ENCODE data around the gene TECPR2. TPM values are rescaled to one million over a fixed set of nuclear protein-coding genes. Genes with fewer than 3 reads are reported as not detected.

Gene TECPR2
- total and polyA plus RNA-seq, 2 of the 13 experiments (the other 11 are each of a cell fraction or from before 2014, with no cell fraction given) = 3.5 to 5.7 TPM

DNA sequence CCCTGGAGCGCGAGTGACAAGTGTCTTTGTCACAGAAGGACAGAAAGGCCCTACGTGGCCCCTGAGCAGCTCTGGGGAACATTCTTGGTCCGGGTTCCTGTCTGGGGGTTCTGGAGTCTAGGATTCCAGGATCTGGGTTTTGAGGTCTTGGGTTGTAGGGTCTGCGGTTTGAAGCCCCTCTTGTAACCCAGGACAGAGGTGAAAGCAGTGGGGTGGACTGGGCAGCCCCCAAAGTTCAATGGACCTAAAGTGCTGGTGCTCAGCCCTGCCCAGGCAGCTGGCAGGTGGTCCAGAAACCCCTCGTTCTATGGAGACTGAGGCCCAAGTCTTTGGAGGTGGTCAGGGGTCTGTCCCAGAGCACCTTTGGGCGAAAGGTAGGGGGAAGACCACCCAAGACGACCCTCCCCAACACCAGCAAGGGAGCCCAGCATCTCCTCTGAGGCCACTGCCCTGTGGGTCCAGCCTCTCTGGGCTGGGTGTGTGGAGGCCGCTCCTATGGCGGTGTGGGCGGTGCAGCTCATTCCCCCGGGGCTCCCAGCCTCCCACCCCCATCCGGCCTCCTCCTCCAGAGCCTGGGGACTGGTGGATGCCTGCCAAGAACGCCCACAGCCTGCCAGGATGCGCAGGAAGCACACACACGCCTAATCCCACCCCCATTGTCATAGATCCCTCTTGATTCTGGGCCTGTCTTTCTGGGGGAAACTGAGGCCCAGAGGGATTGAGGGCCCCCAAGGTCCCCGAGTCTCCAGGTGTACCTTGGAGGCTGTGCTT lies 177.0 kb downstream of the TECPR2 start (continued):
- TF ChIP-seq, protein P1, sequence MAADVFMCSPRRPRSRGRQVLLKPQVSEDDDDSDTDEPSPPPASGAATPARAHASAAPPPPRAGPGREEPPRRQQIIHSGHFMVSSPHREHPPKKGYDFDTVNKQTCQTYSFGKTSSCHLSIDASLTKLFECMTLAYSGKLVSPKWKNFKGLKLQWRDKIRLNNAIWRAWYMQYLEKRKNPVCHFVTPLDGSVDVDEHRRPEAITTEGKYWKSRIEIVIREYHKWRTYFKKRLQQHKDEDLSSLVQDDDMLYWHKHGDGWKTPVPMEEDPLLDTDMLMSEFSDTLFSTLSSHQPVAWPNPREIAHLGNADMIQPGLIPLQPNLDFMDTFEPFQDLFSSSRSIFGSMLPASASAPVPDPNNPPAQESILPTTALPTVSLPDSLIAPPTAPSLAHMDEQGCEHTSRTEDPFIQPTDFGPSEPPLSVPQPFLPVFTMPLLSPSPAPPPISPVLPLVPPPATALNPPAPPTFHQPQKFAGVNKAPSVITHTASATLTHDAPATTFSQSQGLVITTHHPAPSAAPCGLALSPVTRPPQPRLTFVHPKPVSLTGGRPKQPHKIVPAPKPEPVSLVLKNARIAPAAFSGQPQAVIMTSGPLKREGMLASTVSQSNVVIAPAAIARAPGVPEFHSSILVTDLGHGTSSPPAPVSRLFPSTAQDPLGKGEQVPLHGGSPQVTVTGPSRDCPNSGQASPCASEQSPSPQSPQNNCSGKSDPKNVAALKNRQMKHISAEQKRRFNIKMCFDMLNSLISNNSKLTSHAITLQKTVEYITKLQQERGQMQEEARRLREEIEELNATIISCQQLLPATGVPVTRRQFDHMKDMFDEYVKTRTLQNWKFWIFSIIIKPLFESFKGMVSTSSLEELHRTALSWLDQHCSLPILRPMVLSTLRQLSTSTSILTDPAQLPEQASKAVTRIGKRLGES (CRISPR knock-in tag; IDR thresholded peaks at IDR 0.05; ENCODE audit: borderline replicate concordance) = no peak
- TF ChIP-seq, protein P2, sequence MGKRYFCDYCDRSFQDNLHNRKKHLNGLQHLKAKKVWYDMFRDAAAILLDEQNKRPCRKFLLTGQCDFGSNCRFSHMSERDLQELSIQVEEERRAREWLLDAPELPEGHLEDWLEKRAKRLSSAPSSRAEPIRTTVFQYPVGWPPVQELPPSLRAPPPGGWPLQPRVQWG (CRISPR knock-in tag; IDR thresholded peaks at IDR 0.05; ENCODE audit: borderline replicate concordance, low read depth) = no peak
- TF ChIP-seq ZSCAN25 (CRISPR knock-in tag; IDR thresholded peaks at IDR 0.05) = no peak
- TF ChIP-seq, protein P3, sequence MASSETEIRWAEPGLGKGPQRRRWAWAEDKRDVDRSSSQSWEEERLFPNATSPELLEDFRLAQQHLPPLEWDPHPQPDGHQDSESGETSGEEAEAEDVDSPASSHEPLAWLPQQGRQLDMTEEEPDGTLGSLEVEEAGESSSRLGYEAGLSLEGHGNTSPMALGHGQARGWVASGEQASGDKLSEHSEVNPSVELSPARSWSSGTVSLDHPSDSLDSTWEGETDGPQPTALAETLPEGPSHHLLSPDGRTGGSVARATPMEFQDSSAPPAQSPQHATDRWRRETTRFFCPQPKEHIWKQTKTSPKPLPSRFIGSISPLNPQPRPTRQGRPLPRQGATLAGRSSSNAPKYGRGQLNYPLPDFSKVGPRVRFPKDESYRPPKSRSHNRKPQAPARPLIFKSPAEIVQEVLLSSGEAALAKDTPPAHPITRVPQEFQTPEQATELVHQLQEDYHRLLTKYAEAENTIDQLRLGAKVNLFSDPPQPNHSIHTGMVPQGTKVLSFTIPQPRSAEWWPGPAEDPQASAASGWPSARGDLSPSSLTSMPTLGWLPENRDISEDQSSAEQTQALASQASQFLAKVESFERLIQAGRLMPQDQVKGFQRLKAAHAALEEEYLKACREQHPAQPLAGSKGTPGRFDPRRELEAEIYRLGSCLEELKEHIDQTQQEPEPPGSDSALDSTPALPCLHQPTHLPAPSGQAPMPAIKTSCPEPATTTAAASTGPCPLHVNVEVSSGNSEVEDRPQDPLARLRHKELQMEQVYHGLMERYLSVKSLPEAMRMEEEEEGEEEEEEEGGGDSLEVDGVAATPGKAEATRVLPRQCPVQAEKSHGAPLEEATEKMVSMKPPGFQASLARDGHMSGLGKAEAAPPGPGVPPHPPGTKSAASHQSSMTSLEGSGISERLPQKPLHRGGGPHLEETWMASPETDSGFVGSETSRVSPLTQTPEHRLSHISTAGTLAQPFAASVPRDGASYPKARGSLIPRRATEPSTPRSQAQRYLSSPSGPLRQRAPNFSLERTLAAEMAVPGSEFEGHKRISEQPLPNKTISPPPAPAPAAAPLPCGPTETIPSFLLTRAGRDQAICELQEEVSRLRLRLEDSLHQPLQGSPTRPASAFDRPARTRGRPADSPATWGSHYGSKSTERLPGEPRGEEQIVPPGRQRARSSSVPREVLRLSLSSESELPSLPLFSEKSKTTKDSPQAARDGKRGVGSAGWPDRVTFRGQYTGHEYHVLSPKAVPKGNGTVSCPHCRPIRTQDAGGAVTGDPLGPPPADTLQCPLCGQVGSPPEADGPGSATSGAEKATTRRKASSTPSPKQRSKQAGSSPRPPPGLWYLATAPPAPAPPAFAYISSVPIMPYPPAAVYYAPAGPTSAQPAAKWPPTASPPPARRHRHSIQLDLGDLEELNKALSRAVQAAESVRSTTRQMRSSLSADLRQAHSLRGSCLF (CRISPR knock-in tag; IDR thresholded peaks at IDR 0.05; ENCODE audit: borderline replicate concordance) = no peak
- TF ChIP-seq ZNF207 (IDR thresholded peaks at IDR 0.05; ENCODE audit: borderline replicate concordance) = no peak
- TF ChIP-seq ZKSCAN8 (CRISPR knock-in tag; IDR thresholded peaks at IDR 0.05; ENCODE audit: borderline replicate concordance) = no peak
- no peak for TF ChIP-seq CAMTA2 (CRISPR knock-in tag; IDR thresholded peaks at IDR 0.05; ENCODE audit: borderline replicate concordance)
- TF ChIP-seq, protein P4, sequence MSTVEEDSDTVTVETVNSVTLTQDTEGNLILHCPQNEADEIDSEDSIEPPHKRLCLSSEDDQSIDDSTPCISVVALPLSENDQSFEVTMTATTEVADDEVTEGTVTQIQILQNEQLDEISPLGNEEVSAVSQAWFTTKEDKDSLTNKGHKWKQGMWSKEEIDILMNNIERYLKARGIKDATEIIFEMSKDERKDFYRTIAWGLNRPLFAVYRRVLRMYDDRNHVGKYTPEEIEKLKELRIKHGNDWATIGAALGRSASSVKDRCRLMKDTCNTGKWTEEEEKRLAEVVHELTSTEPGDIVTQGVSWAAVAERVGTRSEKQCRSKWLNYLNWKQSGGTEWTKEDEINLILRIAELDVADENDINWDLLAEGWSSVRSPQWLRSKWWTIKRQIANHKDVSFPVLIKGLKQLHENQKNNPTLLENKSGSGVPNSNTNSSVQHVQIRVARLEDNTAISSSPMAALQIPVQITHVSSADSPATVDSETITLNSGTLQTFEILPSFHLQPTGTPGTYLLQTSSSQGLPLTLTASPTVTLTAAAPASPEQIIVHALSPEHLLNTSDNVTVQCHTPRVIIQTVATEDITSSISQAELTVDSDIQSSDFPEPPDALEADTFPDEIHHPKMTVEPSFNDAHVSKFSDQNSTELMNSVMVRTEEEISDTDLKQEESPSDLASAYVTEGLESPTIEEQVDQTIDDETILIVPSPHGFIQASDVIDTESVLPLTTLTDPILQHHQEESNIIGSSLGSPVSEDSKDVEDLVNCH (CRISPR knock-in tag; IDR thresholded peaks at IDR 0.05) = no peak
- TF ChIP-seq, protein P5, sequence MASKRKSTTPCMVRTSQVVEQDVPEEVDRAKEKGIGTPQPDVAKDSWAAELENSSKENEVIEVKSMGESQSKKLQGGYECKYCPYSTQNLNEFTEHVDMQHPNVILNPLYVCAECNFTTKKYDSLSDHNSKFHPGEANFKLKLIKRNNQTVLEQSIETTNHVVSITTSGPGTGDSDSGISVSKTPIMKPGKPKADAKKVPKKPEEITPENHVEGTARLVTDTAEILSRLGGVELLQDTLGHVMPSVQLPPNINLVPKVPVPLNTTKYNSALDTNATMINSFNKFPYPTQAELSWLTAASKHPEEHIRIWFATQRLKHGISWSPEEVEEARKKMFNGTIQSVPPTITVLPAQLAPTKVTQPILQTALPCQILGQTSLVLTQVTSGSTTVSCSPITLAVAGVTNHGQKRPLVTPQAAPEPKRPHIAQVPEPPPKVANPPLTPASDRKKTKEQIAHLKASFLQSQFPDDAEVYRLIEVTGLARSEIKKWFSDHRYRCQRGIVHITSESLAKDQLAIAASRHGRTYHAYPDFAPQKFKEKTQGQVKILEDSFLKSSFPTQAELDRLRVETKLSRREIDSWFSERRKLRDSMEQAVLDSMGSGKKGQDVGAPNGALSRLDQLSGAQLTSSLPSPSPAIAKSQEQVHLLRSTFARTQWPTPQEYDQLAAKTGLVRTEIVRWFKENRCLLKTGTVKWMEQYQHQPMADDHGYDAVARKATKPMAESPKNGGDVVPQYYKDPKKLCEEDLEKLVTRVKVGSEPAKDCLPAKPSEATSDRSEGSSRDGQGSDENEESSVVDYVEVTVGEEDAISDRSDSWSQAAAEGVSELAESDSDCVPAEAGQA (IDR thresholded peaks at IDR 0.05; ENCODE audit: low read depth) = no peak
- TF ChIP-seq, protein P5 (CRISPR knock-in tag; IDR thresholded peaks at IDR 0.05; ENCODE audit: borderline replicate concordance) = no peak
- no peak for TF ChIP-seq MEIS1 (CRISPR knock-in tag; IDR thresholded peaks at IDR 0.05; ENCODE audit: borderline replicate concordance)
